ENCODE data around the gene TECPR2.

- TF ChIP-seq WRNIP1 (IDR thresholded peaks at IDR 0.05; ENCODE audit: borderline replicate concordance, low read depth, low read length) (no peak), CEBPB (IDR thresholded peaks at IDR 0.05; ENCODE audit: borderline replicate concordance in 1 of 2, low read depth in 2 of 2, low read length in 2 of 2) (no peak), JUNB (IDR thresholded peaks at IDR 0.05) (no peak), SMAD1 (IDR thresholded peaks at IDR 0.05; ENCODE audit: low read depth, partially characterized antibody) (no peak), PKNOX1 (IDR thresholded peaks at IDR 0.05) (no peak), CTCF (IDR thresholded peaks at IDR 0.05 in 2 of 3, conservative IDR thresholded peaks at IDR 0.05 in 1 of 3; ENCODE audit: control insufficient read depth in 2 of 3, extremely low read depth in 1 of 3, insufficient read depth in 1 of 3, low read depth in 3 of 3, low read length in 3 of 3) (no peak), POLR2A (IDR thresholded peaks at IDR 0.05; ENCODE audit: low read depth, low read length) (no peak), ZSCAN29 (IDR thresholded peaks at IDR 0.05) (no peak), SP1 (IDR thresholded peaks at IDR 0.05; ENCODE audit: low read depth, low read length) (no peak), RAD51 (IDR thresholded peaks at IDR 0.05) (no peak), USF1 (IDR thresholded peaks at IDR 0.05; ENCODE audit: borderline replicate concordance, extremely low read length, insufficient read depth, low read depth, low read length) (no peak), NBN (IDR thresholded peaks at IDR 0.05) (no peak)
Measured at GRCh38 chr14:102392506-102392905, 29.8 kb downstream of the TECPR2 start.

Data from GM12878 (cell line).